GM23338 (cell line): ENCODE data around the gene MLST8.

Experiments
- CREB1 ChIP-seq: fragments of 250-450 bp; sonication (Bioruptor Pico); IDR thresholded peaks from 2 replicates; pipeline ENCODE4 v1.5.0; 2020; ENCODE audit warnings: low read depth, mild to moderate bottlenecking, moderate library complexity
- CTCF ChIP-seq, 2 experiments: fragments of 200-600 bp in 1 of 2; sonication (generic) in 1 of 2; conservative IDR thresholded peaks; 2 replicates each; pipeline versions ENCODE4 v1.5.1 to v1.6.1; 2016 to 2017; ENCODE audit warnings: antibody characterized with exemption in 2 of 2, low read depth in 2 of 2, mild to moderate bottlenecking in 2 of 2, moderate library complexity in 1 of 2
- ETS1 ChIP-seq: IDR thresholded peaks from 2 replicates; pipeline ENCODE4 v1.6.1; 2016; ENCODE audit warnings: antibody characterized with exemption
- EZH2 ChIP-seq: fragments of 200-600 bp; sonication (generic); IDR thresholded peaks from one replicate; pipeline ENCODE4 v1.8.0; 2017; ENCODE audit warnings: antibody characterized with exemption, mild to moderate bottlenecking, low read depth; ENCODE audit not compliant: unreplicated experiment
- EZH2phosphoT487 ChIP-seq: fragments of 200-600 bp; sonication (generic); IDR thresholded peaks from one replicate; pipeline ENCODE4 v1.8.1; 2018; ENCODE audit warnings: antibody characterized with exemption; ENCODE audit not compliant: unreplicated experiment
- JUNB ChIP-seq: IDR thresholded peaks from one replicate; pipeline ENCODE4 v1.6.1; 2016; ENCODE audit warnings: antibody characterized with exemption; ENCODE audit not compliant: unreplicated experiment
- NANOG ChIP-seq: IDR thresholded peaks from 2 replicates; pipeline ENCODE4 v1.6.1; 2016; ENCODE audit warnings: antibody characterized with exemption, borderline replicate concordance
- POLR2AphosphoS5 ChIP-seq: IDR thresholded peaks from 2 replicates; pipeline ENCODE4 v1.6.1; 2016; ENCODE audit warnings: antibody characterized with exemption, low read depth
- REST ChIP-seq: IDR thresholded peaks from one replicate; pipeline ENCODE4 v1.6.1; 2018; ENCODE audit warnings: antibody characterized with exemption; ENCODE audit not compliant: unreplicated experiment
- STAT1 ChIP-seq: IDR thresholded peaks from one replicate; pipeline ENCODE4 v1.6.1; 2016; ENCODE audit warnings: antibody characterized with exemption; ENCODE audit not compliant: unreplicated experiment
- ZNF114 ChIP-seq: fragments of 250-450 bp; sonication (Bioruptor Pico); IDR thresholded peaks from 2 replicates; pipeline ENCODE4 v1.5.0; 2020; ENCODE audit warnings: mild to moderate bottlenecking, moderate library complexity
- ZNF331 ChIP-seq: fragments of 250-450 bp; sonication (Bioruptor Pico); IDR thresholded peaks from 2 replicates; pipeline ENCODE4 v1.5.0; 2020; ENCODE audit warnings: low read depth, mild to moderate bottlenecking, moderate library complexity
- ZNF462 ChIP-seq: fragments of 250-450 bp; sonication (Bioruptor Pico); IDR thresholded peaks from 2 replicates; pipeline ENCODE4 v1.5.0; 2020; ENCODE audit warnings: mild to moderate bottlenecking, moderate library complexity

GRCh38 chr16:2199621-2200139 is 5.6 kb upstream of the MLST8 start:
- TF ChIP-seq CTCF (conservative IDR thresholded peaks at IDR 0.05; ENCODE audit: low read depth in 2 of 2) (no peak), POLR2AphosphoS5 (no peak), NANOG (no peak), ETS1 (no peak), EZH2 (no peak), REST (no peak), CREB1 (CRISPR knock-in tag) (no peak), JUNB (no peak), STAT1 (no peak), ZNF331 (no peak), EZH2phosphoT487 (no peak), ZNF114 (CRISPR knock-in tag) (no peak), ZNF462 (CRISPR knock-in tag) (no peak)
